ENCODE results near the gene PATL2. TPM values are rescaled to one million over a fixed set of nuclear protein-coding genes. Genes with fewer than 3 reads are reported as not detected.
"Not testable (repeated sequence)": the region's sequence is repeated elsewhere in the genome, so short reads cannot be mapped to it uniquely, and the experiment has no call there.

PATL2 gene
- total RNA-seq, 1 donor = 1.8 TPM

DNA sequence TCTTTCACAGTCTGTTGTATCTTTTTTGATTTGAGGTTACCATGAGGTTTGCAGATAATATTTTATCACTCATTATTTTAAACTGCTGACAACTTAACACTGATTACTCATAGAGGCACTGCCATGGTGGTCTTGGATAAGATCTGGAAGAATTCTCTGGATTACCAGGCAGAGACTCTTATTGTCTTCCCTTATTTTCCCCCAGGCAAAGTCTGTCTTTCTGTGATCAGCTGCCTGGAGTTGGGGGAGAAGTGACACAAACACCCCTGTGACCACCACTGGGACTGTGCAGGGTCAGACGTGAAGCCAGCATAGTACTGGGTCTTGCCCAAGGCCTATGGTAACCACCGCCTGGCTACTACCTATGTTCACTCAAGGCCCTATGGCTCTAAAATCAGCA is 4.7 kb downstream of the PATL2 start:
- H3K4me2 ChIP-seq (ENCODE audit: insufficient read depth, low read length) = no peak overlapping the region
- H3K4me1 ChIP-seq (ENCODE audit: insufficient read depth, low read length) = peaks cover 3% of the 10 kb centered on the region
- TF ChIP-seq, protein P1, sequence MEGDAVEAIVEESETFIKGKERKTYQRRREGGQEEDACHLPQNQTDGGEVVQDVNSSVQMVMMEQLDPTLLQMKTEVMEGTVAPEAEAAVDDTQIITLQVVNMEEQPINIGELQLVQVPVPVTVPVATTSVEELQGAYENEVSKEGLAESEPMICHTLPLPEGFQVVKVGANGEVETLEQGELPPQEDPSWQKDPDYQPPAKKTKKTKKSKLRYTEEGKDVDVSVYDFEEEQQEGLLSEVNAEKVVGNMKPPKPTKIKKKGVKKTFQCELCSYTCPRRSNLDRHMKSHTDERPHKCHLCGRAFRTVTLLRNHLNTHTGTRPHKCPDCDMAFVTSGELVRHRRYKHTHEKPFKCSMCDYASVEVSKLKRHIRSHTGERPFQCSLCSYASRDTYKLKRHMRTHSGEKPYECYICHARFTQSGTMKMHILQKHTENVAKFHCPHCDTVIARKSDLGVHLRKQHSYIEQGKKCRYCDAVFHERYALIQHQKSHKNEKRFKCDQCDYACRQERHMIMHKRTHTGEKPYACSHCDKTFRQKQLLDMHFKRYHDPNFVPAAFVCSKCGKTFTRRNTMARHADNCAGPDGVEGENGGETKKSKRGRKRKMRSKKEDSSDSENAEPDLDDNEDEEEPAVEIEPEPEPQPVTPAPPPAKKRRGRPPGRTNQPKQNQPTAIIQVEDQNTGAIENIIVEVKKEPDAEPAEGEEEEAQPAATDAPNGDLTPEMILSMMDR (IDR thresholded peaks at IDR 0.05; ENCODE audit: extremely low read depth, low read depth, low read length) = no peak
- H3K27ac ChIP-seq (ENCODE audit: low read depth, low read length) = no peak overlapping the region
- no peaks in the 10 kb centered on the region for H3K36me3 ChIP-seq (ENCODE audit: insufficient read depth, low read length)
- no peak overlapping the region for H3K4me3 ChIP-seq (ENCODE audit: insufficient read depth, low read length)
- H4K20me1 ChIP-seq (ENCODE audit: insufficient read depth, low read length) = no peaks in the 10 kb centered on the region
- H3K27me3 ChIP-seq (ENCODE audit: insufficient read depth, low read length) = no peaks in the 10 kb centered on the region
- no peak overlapping the region for H2AFZ ChIP-seq (ENCODE audit: low read length)
- no peak for DNase-seq (ENCODE audit: insufficient read length, low spot score, missing footprints)
- peaks cover 15% of the 10 kb centered on the region for H3K79me2 ChIP-seq (ENCODE audit: insufficient read depth, low read length)
- H3K9me3 ChIP-seq (ENCODE audit: low read depth, low read length) = no peaks in the 10 kb centered on the region

DNA sequence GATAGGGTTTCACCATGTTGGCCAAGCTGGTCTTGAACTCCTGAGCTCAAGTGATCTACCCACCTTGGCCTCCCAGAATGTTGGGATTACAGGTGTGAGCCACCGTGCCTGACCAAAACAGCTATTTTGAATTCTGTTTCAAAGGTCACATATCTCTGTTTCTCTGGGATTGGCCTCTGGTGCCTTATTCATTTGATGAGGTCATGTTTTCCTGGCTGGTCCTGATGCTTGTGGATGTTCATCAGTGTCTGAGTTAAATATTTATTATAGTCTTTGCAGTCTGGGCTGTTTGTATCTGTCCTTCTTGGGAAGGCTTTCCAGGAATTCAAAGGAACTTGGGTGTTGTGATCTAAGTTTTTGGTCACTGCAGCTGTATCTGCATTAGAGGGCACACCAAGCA is 5.1 kb downstream of the PATL2 start:
- H3K4me1 ChIP-seq (ENCODE audit: insufficient read depth, low read length) = peaks cover 3% of the 10 kb centered on the region
- TF ChIP-seq, protein P1 (IDR thresholded peaks at IDR 0.05; ENCODE audit: extremely low read depth, low read depth, low read length) = no peak
- no peaks in the 10 kb centered on the region for H3K36me3 ChIP-seq (ENCODE audit: insufficient read depth, low read length)
- no peak overlapping the region for H3K4me2 ChIP-seq (ENCODE audit: insufficient read depth, low read length)
- peaks cover 11% of the 10 kb centered on the region for H3K79me2 ChIP-seq (ENCODE audit: insufficient read depth, low read length)
- H2AFZ ChIP-seq (ENCODE audit: low read length) = no peak overlapping the region
- no peak overlapping the region for H3K4me3 ChIP-seq (ENCODE audit: insufficient read depth, low read length)
- no peaks in the 10 kb centered on the region for H3K9me3 ChIP-seq (ENCODE audit: low read depth, low read length)
- H3K27ac ChIP-seq (ENCODE audit: low read depth, low read length) = no peak overlapping the region
- no peaks in the 10 kb centered on the region for H3K27me3 ChIP-seq (ENCODE audit: insufficient read depth, low read length)
- no peak for DNase-seq (ENCODE audit: insufficient read length, low spot score, missing footprints)
- no peaks in the 10 kb centered on the region for H4K20me1 ChIP-seq (ENCODE audit: insufficient read depth, low read length)

DNA sequence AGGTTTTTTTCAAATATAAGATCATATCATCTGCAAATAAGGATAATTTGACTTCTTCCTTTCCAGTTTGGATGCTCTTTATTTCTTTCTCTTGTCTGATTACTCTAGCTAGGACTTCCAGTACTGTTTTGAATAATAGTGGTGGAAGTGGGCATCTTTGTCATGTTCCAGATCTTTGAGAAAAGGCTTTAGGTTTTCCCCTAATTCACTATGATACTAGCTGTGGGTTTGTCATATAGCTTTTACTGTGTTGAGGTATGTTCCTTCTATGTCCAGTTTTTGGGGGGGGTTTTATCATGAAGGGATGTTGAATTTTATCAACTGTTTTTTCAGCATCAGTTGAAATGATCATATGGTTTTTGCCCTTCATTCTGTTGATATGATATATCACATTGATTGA is 10.4 kb downstream of the PATL2 start:
- not testable (repeated sequence) for DNase-seq (ENCODE audit: insufficient read length, low spot score, missing footprints); H2AFZ ChIP-seq (ENCODE audit: low read length); H3K79me2 ChIP-seq (ENCODE audit: insufficient read depth, low read length); H3K4me1 ChIP-seq (ENCODE audit: insufficient read depth, low read length); H3K27ac ChIP-seq (ENCODE audit: low read depth, low read length); H3K4me3 ChIP-seq (ENCODE audit: insufficient read depth, low read length); H3K9me3 ChIP-seq (ENCODE audit: low read depth, low read length); H3K4me2 ChIP-seq (ENCODE audit: insufficient read depth, low read length); H3K36me3 ChIP-seq (ENCODE audit: insufficient read depth, low read length); H4K20me1 ChIP-seq (ENCODE audit: insufficient read depth, low read length)
- H3K27me3 ChIP-seq (ENCODE audit: insufficient read depth, low read length) = peaks cover 13% of the 10 kb centered on the region

DNA sequence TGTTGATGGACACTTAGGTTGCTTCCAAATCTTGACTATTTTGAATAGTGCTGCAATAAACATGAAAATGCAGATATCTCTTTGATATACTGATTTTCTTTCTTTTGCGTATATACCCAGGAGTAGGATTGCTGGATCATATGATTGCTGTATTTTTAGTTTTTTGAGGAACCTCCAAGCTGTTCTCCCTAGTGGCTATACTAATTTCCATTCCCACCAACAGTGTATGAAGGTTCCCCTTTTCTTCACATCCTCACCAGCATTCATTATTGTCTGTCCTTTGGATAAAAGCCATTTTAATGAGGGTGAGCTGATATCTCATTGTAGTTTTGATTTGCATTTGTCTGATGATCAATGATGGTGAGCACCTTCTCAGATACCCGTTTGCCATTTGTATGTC is 12.5 kb downstream of the PATL2 start:
- Histone ChIP-seq H3K27ac (ENCODE audit: low read depth, low read length) (no peak overlapping the region), H3K27me3 (ENCODE audit: insufficient read depth, low read length) (peaks cover 13% of the 10 kb centered on the region), H3K36me3 (ENCODE audit: insufficient read depth, low read length) (no peaks in the 10 kb centered on the region), H3K9me3 (ENCODE audit: low read depth, low read length) (no peaks in the 10 kb centered on the region), H3K4me3 (ENCODE audit: insufficient read depth, low read length) (no peak overlapping the region), H3K4me2 (ENCODE audit: insufficient read depth, low read length) (no peak overlapping the region), H3K79me2 (ENCODE audit: insufficient read depth, low read length) (no peaks in the 10 kb centered on the region), H3K4me1 (ENCODE audit: insufficient read depth, low read length) (no peaks in the 10 kb centered on the region), H4K20me1 (ENCODE audit: insufficient read depth, low read length) (no peaks in the 10 kb centered on the region), H2AFZ (ENCODE audit: low read length) (no peak overlapping the region)
- TF ChIP-seq, protein P1 (IDR thresholded peaks at IDR 0.05; ENCODE audit: extremely low read depth, low read depth, low read length) = no peak
- DNase-seq (ENCODE audit: insufficient read length, low spot score, missing footprints) = no peak

All from osteoblast (primary cell).